HepG2 (cell line): ENCODE results near the gene BAZ1A. TPM values are rescaled to one million over a fixed set of nuclear protein-coding genes. Genes with fewer than 3 reads are reported as not detected.

ENCODE experiments used
- ASH2L ChIP-seq: fragments of 300-600, 200-600 bp; sonication (generic); IDR thresholded peaks from 2 replicates; pipeline ENCODE4 v1.7.0; 2017; ENCODE audit warnings: low read depth, mild to moderate bottlenecking, moderate library complexity, mixed read lengths, low read length; ENCODE audit not compliant: insufficient read length
- ATF1 ChIP-seq: IDR thresholded peaks from 2 replicates; pipeline ENCODE4 v1.6.1; 2016; ENCODE audit warnings: mild to moderate bottlenecking, control low read depth
- DRAP1 ChIP-seq: IDR thresholded peaks from 2 replicates; pipeline ENCODE4 v1.6.1; 2016; ENCODE audit warnings: missing genetic modification reagents, missing compliant biosample characterization
- GFI1 ChIP-seq: sonication (generic); formaldehyde crosslinking; IDR thresholded peaks from 2 replicates; pipeline ENCODE4 v1.5.0; 2020; ENCODE audit warnings: missing genetic modification reagents, mild to moderate bottlenecking, borderline replicate concordance
- HNF1B ChIP-seq: sonication (generic); formaldehyde crosslinking; IDR thresholded peaks from 2 replicates; pipeline ENCODE4 v1.5.1; 2020; ENCODE audit warnings: mild to moderate bottlenecking, moderate library complexity, missing genetic modification reagents
- KDM5A ChIP-seq: fragments of 200-600 bp; sonication (generic); IDR thresholded peaks from 2 replicates; pipeline ENCODE4 v1.7.0; 2018; ENCODE audit warnings: antibody characterized with exemption, mild to moderate bottlenecking, low read length, borderline replicate concordance
- MLX ChIP-seq: IDR thresholded peaks from 2 replicates; pipeline ENCODE4 v1.6.1; 2016
- MXD3 ChIP-seq: IDR thresholded peaks from 2 replicates; pipeline ENCODE4 v1.6.1; 2016; ENCODE audit warnings: mild to moderate bottlenecking, missing biosample characterization, missing genetic modification reagents
- TRAFD1 ChIP-seq: sonication (generic); formaldehyde crosslinking; IDR thresholded peaks from 2 replicates; pipeline ENCODE4 v1.5.1; 2020; ENCODE audit warnings: missing genetic modification reagents, mild to moderate bottlenecking, borderline replicate concordance
- U2AF2 ChIP-seq: fragments of 200-400 bp; formaldehyde crosslinking; IDR thresholded peaks from 2 replicates; pipeline ENCODE4 v1.6.1; 2017; ENCODE audit warnings: low read depth, mild to moderate bottlenecking, low read length
- ZBTB21 ChIP-seq: sonication (generic); formaldehyde crosslinking; IDR thresholded peaks from 2 replicates; pipeline ENCODE4 v1.4.0; 2020; ENCODE audit warnings: missing genetic modification reagents
- ZNF18 ChIP-seq: sonication (generic); formaldehyde crosslinking; IDR thresholded peaks from 2 replicates; pipeline ENCODE4 v1.8.0; 2022; ENCODE audit warnings: mild to moderate bottlenecking, missing genetic modification reagents; ENCODE audit not compliant: insufficient replicate concordance
- ZNF263 ChIP-seq: sonication (generic); formaldehyde crosslinking; IDR thresholded peaks from 2 replicates; pipeline ENCODE4 v1.4.0; 2020; ENCODE audit warnings: missing genetic modification reagents
- ZNF30 ChIP-seq: sonication (generic); formaldehyde crosslinking; IDR thresholded peaks from 2 replicates; pipeline ENCODE4 v1.5.0; 2020; ENCODE audit warnings: mild to moderate bottlenecking, missing genetic modification reagents
- ZNF317 ChIP-seq: sonication (generic); formaldehyde crosslinking; IDR thresholded peaks from 2 replicates; pipeline ENCODE4 v1.5.0; 2020; ENCODE audit warnings: mild to moderate bottlenecking, missing genetic modification reagents
- ZNF430 ChIP-seq: sonication (generic); formaldehyde crosslinking; IDR thresholded peaks from 2 replicates; pipeline ENCODE4 v1.9.0; 2021; ENCODE audit warnings: mild to moderate bottlenecking, missing genetic modification reagents
- ZNF460 ChIP-seq: sonication (generic); formaldehyde crosslinking; IDR thresholded peaks from 2 replicates; pipeline ENCODE4 v1.5.1; 2020; ENCODE audit warnings: missing genetic modification reagents, mild to moderate bottlenecking, borderline replicate concordance
- ZNF501 ChIP-seq: sonication (generic); formaldehyde crosslinking; IDR thresholded peaks from 2 replicates; pipeline ENCODE4 v1.5.1; 2020; ENCODE audit warnings: mild to moderate bottlenecking, moderate library complexity, missing genetic modification reagents
- ZNF552 ChIP-seq: sonication (generic); formaldehyde crosslinking; IDR thresholded peaks from 2 replicates; pipeline ENCODE4 v1.9.0; 2022; ENCODE audit warnings: missing genetic modification reagents, mild to moderate bottlenecking, borderline replicate concordance
- ZNF747 ChIP-seq: sonication (generic); formaldehyde crosslinking; IDR thresholded peaks from 2 replicates; pipeline ENCODE4 v1.8.1; 2023; ENCODE audit warnings: missing genetic modification reagents, mild to moderate bottlenecking, borderline replicate concordance
- ZNF773 ChIP-seq: sonication (generic); formaldehyde crosslinking; IDR thresholded peaks from 2 replicates; pipeline ENCODE4 v1.4.0; 2020; ENCODE audit warnings: missing genetic modification reagents, borderline replicate concordance
- ZNF777 ChIP-seq: sonication (generic); formaldehyde crosslinking; IDR thresholded peaks from 2 replicates; pipeline ENCODE4 v1.4.0; 2020; ENCODE audit warnings: missing genetic modification reagents
- ZSCAN30 ChIP-seq: sonication (generic); formaldehyde crosslinking; IDR thresholded peaks from 2 replicates; pipeline ENCODE4 v1.5.0; 2020; ENCODE audit warnings: mild to moderate bottlenecking, missing genetic modification reagents
- ZSCAN9 ChIP-seq: IDR thresholded peaks from 2 replicates; pipeline ENCODE4 v1.6.1; 2016; ENCODE audit warnings: borderline replicate concordance
- polyA plus RNA-seq, 8 experiments: library from polyadenylated mRNA; depleted of rRNA in 3 of 8; stranded (reverse) in 7 of 8; unstranded in 1 of 8; fragments of >200 nt; fragmentation: Illumina TruSeq in 4 of 8; extraction: Trizol in 4 of 8; gene quantifications; 2 replicates each; pipeline versions ENCODE4 v1.2.1 to v1.2.3, GENCODE V29; 2011 to 2016; ENCODE audit warnings: low read depth in 4 of 8, missing spikeins in 1 of 8, mixed read lengths in 1 of 8; ENCODE audit not compliant: insufficient read depth in 1 of 8
- total RNA-seq, 5 experiments: library from RNA; depleted of rRNA; stranded (reverse); fragments of >200 nt; fragmentation: Illumina TruSeq; extraction: Trizol; gene quantifications; 2 replicates each; pipeline ENCODE4 v1.2.3, GENCODE V29; 2016; ENCODE audit warnings: low read depth in 1 of 5

Gene BAZ1A
- total and polyA plus RNA-seq, 2 of the 13 experiments (the other 11 are each of a cell fraction or from before 2014, with no cell fraction given), result 20.9 to 56.8 TPM

- peak; percentile 83 for TF ChIP-seq ZNF18
- peak; percentile 11; the same call in 1 of the 2 replicates for TF ChIP-seq ZSCAN9 (CRISPR knock-in tag)
- TF ChIP-seq ASH2L, result peak; percentile 82
- no peak for TF ChIP-seq ZBTB21 (CRISPR knock-in tag)
- 0 out of 2 replicates have a peak, but pooled peaks have one; percentile 57 for TF ChIP-seq GFI1 (CRISPR knock-in tag)
- TF ChIP-seq ZNF501 (CRISPR knock-in tag), result no peak
- TF ChIP-seq HNF1B, result 0 out of 2 replicates have a peak, but pooled peaks have one; percentile 15
- TF ChIP-seq U2AF2, result no peak
- TF ChIP-seq ZNF552 (CRISPR knock-in tag), result no peak
- TF ChIP-seq TRAFD1 (CRISPR knock-in tag), result no peak
- no peak for TF ChIP-seq ZNF430 (CRISPR knock-in tag)
- TF ChIP-seq MXD3 (CRISPR knock-in tag), result no peak
- no peak for TF ChIP-seq ZNF460 (CRISPR knock-in tag)
- 0 out of 2 replicates have a peak, but pooled peaks have one; percentile 18 for TF ChIP-seq KDM5A
- TF ChIP-seq ZNF30 (CRISPR knock-in tag), result no peak
- 0 out of 2 replicates have a peak, but pooled peaks have one; percentile 4 for TF ChIP-seq ZNF317 (CRISPR knock-in tag)
- TF ChIP-seq DRAP1 (CRISPR knock-in tag), result no peak; the same call in none of the 2 replicates
- TF ChIP-seq ZSCAN30 (CRISPR knock-in tag), result 0 out of 2 replicates have a peak, but pooled peaks have one; percentile 88
- TF ChIP-seq ZNF777 (CRISPR knock-in tag), result no peak; the same call in 1 of the 2 replicates
- no peak; the same call in 1 of the 2 replicates for TF ChIP-seq ZNF747 (CRISPR knock-in tag)
- 0 out of 2 replicates have a peak, but pooled peaks have one; percentile 12 for TF ChIP-seq MLX
- TF ChIP-seq ZNF773 (CRISPR knock-in tag), result no peak
- TF ChIP-seq ATF1, result no peak
- no peak for TF ChIP-seq ZNF263 (CRISPR knock-in tag)
Observed at GRCh38 chr14:34713681-34714319, 161.4 kb downstream of the BAZ1A start (continued).
